Stimulated activated CD8-positive, alpha-beta memory T cell treated with anti-CD3 and anti-CD28 coated beads, Interleukin-4, amount 100 ng/mL, for 1 hour (primary cell): ENCODE results near the gene TTBK1.
"Not testable (repeated sequence)": the region's sequence is repeated elsewhere in the genome, so short reads cannot be mapped to it uniquely, and the experiment has no call there.

Experiments used
- DNase-seq, 2 donors: peaks; one replicate each; pipeline ENCODE4 v3.0.0-alpha.2; 2020; ENCODE audit warnings: low read depth in 2 of 2, low spot score in 1 of 2

Gene TTBK1

GRCh38 chr6:43302126-43302525 lies 58.8 kb downstream of the TTBK1 start:
- no peak for DNase-seq

GRCh38 chr6:43303006-43303405 lies 59.7 kb downstream of the TTBK1 start:
- DNase-seq = not testable (repeated sequence)

DNA sequence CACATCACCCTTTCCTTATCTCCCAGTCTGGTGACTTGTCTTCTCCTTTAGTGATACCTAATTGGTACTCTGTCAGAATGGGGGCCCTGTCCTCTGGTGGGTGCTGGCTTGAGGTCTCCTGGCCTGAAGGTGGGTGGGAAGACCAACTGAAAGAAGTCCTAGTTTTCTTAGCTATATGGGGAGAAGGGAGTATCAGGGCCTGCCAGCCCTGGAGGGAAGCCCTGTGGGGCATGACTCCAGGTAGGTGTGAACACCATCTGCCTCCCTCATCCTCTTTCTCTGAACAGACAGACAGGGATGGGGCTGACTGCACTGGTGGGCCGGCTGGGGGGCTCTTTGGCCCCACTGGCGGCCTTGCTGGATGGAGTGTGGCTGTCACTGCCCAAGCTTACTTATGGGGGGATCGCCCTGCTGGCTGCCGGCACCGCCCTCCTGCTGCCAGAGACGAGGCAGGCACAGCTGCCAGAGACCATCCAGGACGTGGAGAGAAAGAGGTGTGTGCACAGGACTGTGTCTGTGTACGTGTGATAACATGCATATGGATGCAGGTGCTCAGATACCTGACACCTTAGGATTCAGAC lies 60.6 kb downstream of the TTBK1 start:
- DNase-seq = no peak

DNA sequence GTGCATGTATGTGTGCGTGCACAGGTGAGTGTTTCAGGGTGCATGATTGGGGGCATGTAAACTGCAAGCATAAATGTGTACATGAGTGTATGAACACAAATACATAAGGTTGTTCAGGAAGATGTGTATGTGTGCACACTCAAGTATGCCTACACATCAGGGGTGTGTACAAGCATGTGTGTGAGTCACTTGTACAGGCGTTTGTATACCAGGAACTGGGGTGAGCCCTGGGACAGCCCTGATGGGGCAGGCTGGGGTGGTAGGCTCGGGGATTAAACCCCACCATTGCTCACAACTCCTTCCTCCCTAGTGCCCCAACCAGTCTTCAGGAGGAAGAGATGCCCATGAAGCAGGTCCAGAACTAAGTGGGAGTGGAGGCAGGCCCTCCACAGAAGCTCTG lies 61.1 kb downstream of the TTBK1 start:
- no peak for DNase-seq

DNA sequence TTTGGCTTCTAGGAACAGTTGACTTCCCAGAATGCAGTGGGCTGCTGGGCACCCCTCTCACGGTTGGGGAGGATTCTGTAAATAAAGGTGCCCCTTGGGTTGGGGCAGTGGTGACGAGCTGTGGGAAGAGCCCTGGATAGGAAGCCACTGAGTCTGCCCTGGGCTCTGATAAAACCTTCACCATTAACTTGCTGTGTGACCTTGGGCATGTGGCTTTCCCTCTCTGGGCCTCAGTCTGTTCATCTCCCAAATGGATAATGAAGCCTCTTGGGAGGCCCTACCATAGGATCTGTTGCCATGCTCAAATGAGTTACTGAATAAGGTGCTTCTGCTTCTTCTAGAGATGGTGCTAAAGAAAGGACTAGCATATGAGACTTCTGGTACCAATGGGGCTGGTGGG lies 61.6 kb downstream of the TTBK1 start:
- no peak for DNase-seq

GRCh38 chr6:43306086-43306485 lies 62.8 kb downstream of the TTBK1 start:
- no peak for DNase-seq

- DNase-seq = no peak
Observed at GRCh38 chr6:43307451-43308100, 64.3 kb downstream of the TTBK1 start.

DNA sequence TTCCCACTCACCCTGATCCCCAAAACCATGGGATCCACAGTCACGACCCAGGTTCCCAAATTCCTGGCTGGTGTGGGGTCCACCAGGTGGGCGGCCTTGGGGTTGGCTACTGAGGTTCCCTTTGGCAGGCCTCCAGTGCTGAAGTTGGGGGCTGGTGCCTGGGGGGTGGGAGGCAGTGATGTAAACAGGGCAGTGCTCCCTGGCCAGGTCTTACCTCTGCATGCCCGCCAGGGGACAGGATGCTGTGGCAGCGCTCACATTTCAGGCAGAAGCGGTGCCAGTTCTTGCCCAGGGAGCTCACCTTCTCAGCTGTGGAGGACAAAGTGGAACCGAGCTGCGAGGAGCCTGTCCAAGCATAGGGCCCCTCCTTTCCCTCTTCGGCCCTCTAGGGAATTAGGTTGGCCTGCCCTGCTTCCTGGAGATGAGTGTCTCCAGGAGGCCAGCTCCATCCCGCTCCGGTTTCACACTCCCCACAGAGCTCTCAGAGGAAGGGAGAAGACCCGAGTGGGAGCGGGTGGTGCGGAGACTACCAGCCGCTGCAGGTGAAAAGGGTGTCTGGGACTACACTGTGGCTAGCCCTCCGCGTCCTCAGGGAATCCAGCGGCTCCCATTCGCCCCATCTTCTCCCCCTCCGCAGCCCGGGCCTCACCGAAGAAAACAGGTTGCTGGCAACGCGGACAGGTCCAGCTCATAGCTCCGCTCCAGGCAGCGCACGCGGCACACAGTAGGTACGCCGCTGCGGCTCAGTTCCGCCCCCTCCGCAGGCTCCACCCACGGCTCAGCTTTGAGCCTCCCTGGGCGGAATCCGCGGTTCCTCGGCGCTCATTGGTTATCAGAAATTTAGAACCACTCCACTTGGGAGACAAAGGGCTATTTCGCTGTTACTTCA lies 65.1 kb downstream of the TTBK1 start, which contains the start of gene CRIP3:
Gene CRIP3, minus strand, starts transcription at position 726 of the 889 bp plus-strand sequence. Its CDS starts 34 bp downstream, at position 692.
- DNase-seq = peak in 1 of 2 donors; percentile 3

- DNase-seq = no peak
Observed at GRCh38 chr6:43308990-43309477, 65.8 kb downstream of the TTBK1 start.

GRCh38 chr6:43310134-43310533 lies 66.9 kb downstream of the TTBK1 start:
- no peak for DNase-seq

DNA sequence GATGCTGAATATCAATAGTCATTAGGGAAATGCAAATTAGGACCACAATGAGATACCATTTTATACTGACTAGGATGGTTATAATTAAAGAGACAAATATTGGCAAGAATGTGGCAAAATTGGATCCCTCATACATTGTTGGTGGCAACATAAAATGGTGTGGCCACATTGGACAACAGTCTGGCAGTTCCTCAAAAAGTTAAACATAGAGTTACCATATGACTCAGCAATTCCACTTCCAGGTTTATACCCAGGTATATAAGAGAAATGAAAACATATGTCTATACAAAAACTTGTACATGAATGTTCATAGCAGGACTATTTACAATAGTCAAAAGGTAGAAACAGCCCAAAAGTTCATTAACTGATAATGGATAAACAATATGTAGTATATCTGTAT lies 67.3 kb downstream of the TTBK1 start:
- no peak for DNase-seq

GRCh38 chr6:43311666-43312065 lies 68.4 kb downstream of the TTBK1 start:
- no peak for DNase-seq

DNA sequence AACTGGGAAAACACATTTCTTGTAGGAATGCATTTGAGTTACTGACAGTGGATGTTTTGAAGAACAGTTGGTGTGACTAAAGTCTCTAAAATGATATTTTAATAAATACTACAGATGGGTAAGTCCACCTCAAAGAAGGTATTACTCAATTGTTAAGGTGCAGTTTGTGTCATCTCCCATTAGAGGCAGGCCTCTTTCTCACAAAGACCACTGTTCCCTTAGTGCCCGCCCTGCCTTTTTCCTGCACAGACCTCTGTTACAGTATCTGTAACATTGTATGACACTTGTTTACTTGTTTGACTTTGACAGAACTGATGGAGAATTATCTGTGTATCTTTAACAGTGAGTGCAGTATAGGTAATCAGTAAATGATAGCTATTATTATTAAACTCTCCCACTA lies 70.5 kb downstream of the TTBK1 start:
- no peak for DNase-seq

- DNase-seq = no peak
Observed at GRCh38 chr6:43318011-43318410, 74.7 kb downstream of the TTBK1 start.

DNA sequence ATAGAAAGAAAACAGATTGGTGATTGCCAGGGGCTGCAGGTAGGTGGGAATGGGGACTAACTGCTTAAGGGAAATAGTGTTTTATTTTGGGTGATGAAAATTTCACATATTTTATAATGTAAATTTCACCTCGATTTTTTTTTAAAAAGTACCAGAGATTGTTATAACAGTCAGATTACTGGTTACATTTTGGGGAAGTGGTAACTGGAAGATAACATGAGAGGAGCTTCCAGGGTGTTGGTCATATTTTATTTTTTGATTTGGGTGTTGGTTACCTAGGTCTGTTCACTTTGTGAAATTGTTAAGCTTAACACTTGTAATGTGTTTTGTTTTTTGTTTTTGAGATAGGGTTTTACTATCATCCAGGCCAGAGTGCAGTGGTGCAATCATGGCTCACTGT lies 82.6 kb downstream of the TTBK1 start:
- DNase-seq = no peak

- DNase-seq = no peak
Observed at GRCh38 chr6:43328528-43328927, 85.2 kb downstream of the TTBK1 start.

- no peak for DNase-seq
Observed at GRCh38 chr6:43331470-43331869, 88.2 kb downstream of the TTBK1 start.

DNA sequence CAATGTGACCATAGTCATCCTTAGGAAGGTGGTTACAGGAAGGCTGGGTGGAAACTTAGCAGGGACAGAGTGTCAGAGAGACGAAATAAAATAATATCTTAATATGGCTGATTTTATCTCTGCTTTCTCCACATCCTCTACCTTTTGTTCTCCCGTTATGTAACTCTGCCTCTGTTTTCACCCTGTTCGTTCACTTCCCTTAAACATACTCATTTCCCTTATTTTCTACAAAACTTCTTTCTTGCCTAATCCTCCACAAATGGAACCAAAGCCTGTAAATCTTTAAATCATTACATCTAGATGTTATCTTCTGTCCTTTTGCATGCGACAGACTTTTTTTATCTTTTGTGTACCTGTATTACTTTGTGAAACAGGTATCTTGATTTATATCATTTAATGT lies 88.6 kb downstream of the TTBK1 start:
- no peak for DNase-seq

DNA sequence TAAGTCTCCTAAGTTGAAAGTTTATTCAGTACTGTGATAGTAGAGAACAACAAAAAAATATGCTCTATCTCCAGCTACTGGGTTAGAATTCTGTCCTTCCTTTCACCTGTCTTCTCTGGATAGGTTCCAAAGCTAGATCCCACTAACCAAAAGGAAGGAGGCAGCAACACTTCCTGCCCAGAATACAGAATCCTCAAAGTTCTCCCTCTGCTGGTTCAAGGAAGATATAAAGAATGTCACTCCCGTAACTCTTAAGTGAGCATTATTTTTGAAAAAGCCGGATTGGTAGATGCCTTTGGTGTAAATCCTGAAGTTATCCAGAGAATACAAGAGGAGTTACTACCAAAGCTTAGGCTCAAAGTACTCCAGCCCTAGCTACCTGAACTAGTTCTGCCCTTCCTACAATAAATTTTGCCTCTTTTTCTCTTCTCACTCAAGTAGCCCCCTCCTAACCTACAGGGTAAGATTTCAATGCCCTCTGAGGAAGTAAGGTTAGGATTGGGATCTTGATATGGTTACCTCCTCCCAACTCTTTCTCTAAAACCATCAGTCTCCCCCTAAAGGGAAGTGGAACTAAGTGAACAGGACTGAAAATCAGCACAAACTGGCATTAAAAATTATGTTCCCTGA lies 91.3 kb downstream of the TTBK1 start:
- DNase-seq = no peak

- no peak for DNase-seq
Observed at GRCh38 chr6:43335469-43335868, 92.2 kb downstream of the TTBK1 start.

GRCh38 chr6:43336382-43336781 lies 93.1 kb downstream of the TTBK1 start:
- DNase-seq = no peak
